Activated T-cell treated with anti-CD3 and anti-CD28 coated beads, Interleukin-2, amount 50 U/mL, for 72 hours (primary cell): ENCODE data around the gene TLR10. TPM values are rescaled to one million over a fixed set of nuclear protein-coding genes. Genes with fewer than 3 reads are reported as not detected.
"Not testable (repeated sequence)": the region's sequence is repeated elsewhere in the genome, so short reads cannot be mapped to it uniquely, and the experiment has no call there.

Source experiments
- ATAC-seq, 2 donors: fragments of 150-1000 bp; cut with Tn5 transposase; replicated peaks in 1 of 2; 2 replicates each; pipeline ENCODE4 v1.10.0; 2021; ENCODE audit warnings: moderate library complexity in 2 of 2, mild to moderate bottlenecking in 1 of 2
- DNase-seq, 2 donors: peaks; one replicate each; pipeline ENCODE4 v3.0.0; 2021 to 2022; ENCODE audit warnings: mixed read lengths in 1 of 2
- H3K27ac Mint-ChIP-seq: one replicate; pipeline ENCODE4 v1.8.0; 2022; ENCODE audit warnings: mild to moderate bottlenecking, moderate library complexity, mixed read lengths
- H3K27me3 Mint-ChIP-seq: one replicate; pipeline ENCODE4 v1.8.0; 2022; ENCODE audit warnings: low read depth, mixed read lengths
- H3K36me3 Mint-ChIP-seq, 2 donors: one replicate each; pipeline ENCODE4 v1.8.0; 2022; ENCODE audit warnings: mixed read lengths in 2 of 2, mild to moderate bottlenecking in 1 of 2; ENCODE audit not compliant: insufficient read depth in 2 of 2
- H3K4me1 Mint-ChIP-seq: one replicate; pipeline ENCODE4 v1.8.0; 2022; ENCODE audit warnings: low read depth, mixed read lengths
- H3K4me3 Mint-ChIP-seq, 2 donors: one replicate each; pipeline ENCODE4 v1.8.0; 2022; ENCODE audit warnings: mild to moderate bottlenecking in 2 of 2, mixed read lengths in 2 of 2, moderate library complexity in 2 of 2
- H3K9me3 Mint-ChIP-seq, 2 donors: one replicate each; pipeline ENCODE4 v1.8.0; 2022; ENCODE audit warnings: mixed read lengths in 2 of 2
- total RNA-seq, 2 donors: library from RNA; stranded (reverse); gene quantifications; one replicate each; pipeline ENCODE4 v1.2.3, GENCODE V29; 2022

The TLR10 gene
- total RNA-seq, 2 donors from 2014 or later: 0.12 TPM; not detected in 1

DNA sequence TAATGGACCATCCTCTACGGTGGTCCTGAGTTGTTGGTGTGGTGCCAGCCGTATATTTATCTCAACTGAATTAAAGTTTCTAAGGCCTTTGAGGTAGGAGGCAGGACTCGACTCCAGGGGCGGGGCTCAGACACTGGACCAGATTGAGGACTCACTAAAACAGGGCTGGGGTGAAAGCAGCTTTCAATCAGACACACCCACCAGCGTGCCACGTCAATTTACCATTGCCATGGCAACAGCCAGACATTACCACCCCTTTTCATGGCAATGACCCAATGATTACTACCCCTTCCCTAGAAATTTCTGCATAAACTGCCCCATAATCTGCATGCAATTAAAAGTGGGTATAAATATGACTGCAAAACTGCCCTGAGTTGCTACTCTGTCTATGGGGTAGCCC is 28.5 kb upstream of the TLR10 start:
- Mint-ChIP-seq H3K9me3 (peaks cover 2 to 4% of the 10 kb centered on the region in 2 donors), H3K27ac (no peak overlapping the region), H3K36me3 (peaks cover 0 to 4% of the 10 kb centered on the region in 2 donors), H3K4me3 (no peak overlapping the region), H3K4me1 (no peaks in the 10 kb centered on the region), H3K27me3 (no peaks in the 10 kb centered on the region)
- no peak for ATAC-seq
- no peak for DNase-seq

DNA sequence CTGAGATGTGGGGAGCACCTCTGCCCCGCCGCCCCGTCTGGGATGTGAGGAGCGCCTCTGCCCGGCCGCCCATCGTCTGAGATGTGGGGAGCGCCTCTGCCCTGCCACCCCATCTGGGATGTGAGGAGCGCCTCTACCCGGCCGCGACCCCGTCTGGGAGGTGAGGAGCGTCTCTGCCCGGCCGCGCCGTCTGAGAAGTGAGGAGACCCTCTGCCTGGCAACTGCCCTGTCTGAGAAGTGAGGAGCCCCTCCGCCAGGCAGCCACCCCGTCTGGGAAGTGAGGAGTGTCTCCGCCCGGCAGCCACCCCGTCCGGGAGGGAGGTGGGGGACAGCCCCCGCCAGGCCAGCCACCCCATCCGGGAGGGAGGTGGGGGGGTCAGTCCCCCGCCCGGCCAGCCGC is 24.7 kb upstream of the TLR10 start:
- peaks cover 10 to 14% of the 10 kb centered on the region in 2 donors for H3K36me3 Mint-ChIP-seq
- not testable (repeated sequence) for H3K4me3 Mint-ChIP-seq, ATAC-seq, H3K27ac Mint-ChIP-seq, H3K9me3 Mint-ChIP-seq, DNase-seq, H3K27me3 Mint-ChIP-seq
- H3K4me1 Mint-ChIP-seq: peaks cover 30% of the 10 kb centered on the region

DNA sequence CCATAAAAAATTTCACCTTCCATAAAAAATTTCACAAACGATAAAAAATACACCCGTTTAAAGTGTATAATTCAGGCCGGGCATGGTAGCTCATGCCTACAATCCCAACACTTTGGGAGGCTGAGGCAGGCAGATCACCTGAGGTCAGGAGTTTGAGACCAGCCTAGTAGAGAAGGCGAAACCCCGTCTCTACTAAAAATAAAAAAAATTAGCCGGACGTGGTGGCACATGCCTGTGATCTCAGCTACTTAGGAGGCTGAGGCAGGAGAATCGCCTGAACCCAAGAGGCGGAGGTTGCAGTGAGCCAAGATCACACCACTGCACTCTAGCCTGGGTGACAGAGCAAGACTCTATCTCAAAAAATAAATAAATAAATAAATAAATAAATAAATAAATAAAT is 23.5 kb upstream of the TLR10 start:
- H3K27me3 Mint-ChIP-seq, ATAC-seq, DNase-seq: not testable (repeated sequence)
- Mint-ChIP-seq H3K36me3 (peaks cover 14 to 24% of the 10 kb centered on the region in 2 donors), H3K4me1 (peaks cover 30% of the 10 kb centered on the region), H3K9me3 (peaks cover 8 to 12% of the 10 kb centered on the region in 2 donors), H3K27ac (peak overlapping the region; percentile 96), H3K4me3 (peak overlapping the region; percentile 76 to 87)

DNA sequence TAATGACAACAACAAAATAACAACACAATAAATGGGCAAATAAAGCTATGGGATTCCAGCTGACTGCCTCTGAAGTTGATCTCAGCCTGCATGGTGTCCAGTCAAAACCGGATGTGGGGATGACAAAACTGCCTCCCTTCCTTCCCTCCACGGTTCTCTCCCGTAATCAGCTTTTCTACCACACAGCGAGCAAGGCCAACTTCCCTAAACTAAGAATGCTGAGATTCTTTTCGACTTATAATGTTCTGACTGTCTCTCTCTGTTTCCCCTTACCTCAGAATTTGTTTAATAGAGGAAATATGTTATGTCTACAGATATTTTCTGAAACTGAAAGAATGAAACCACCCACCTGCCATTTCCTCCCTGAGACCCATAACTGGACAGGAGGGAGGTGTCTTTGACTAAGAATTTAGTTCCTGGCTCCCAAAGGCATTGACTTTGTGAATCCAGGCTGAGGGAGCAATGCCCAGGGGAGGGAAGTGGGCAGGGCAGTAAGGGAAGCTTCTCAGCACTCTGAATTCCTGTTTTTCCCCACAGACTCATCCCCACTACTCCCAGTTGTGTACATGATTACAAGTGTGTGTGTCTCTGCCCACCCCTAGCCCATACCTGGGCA is 22.8 kb upstream of the TLR10 start:
- H3K27me3 Mint-ChIP-seq: no peaks in the 10 kb centered on the region
- peak in 1 of 2 donors; percentile 39 for DNase-seq

DNA sequence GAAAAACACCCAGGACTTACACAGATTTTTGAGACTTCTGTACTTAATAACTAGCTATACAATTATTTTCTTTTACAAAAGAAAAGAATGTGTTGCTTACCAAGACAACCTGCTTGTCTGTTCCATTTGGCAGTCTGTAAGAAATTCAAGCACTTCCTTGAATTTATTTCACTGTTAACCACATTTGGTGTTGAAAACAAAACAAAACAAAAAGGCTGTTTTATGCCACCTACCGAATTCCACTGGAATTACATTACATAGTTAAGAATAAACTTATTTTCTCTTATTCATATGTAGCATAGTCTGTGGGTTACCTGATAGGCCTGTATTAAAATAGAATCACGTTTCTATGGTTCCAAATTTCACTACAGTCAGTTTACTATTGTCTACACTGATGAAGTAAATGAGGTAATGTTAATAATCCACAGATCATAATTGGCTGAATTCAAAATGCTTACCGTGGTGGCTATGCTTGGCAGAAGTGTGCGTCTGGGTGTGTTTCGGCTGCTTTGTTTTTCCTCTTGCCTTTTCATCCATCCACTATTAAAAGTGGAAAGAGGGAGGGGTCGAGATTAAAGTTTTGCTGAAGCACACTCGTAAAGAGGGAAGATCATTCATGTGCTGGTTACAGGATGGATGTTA is 22.0 kb upstream of the TLR10 start, which contains the start of gene TLR1:
TLR1 (minus strand) TSS at position 138 of the 642 bp plus-strand sequence. CDS start 5,960 bp downstream, outside the sequence.
- Mint-ChIP-seq H3K27ac (peak within 1 kb of the TSS; percentile 96), H3K4me1 (peaks cover 30% of the 10 kb centered on the region), H3K4me3 (peak within 1 kb of the TSS; percentile 76 to 87), H3K36me3 (peaks cover 21 to 35% of the 10 kb centered on the region in 2 donors), H3K27me3 (no peaks in the 10 kb centered on the region), H3K9me3 (peaks cover 14 to 19% of the 10 kb centered on the region in 2 donors)
- ATAC-seq (peak; percentile 71 to 74), DNase-seq (peak in 1 of 2 donors; percentile 8)

More for the DNA sequence above, 22.8 kb upstream of the TLR10 start:
- peaks cover 17 to 29% of the 10 kb centered on the region in 2 donors for H3K36me3 Mint-ChIP-seq
- H3K27ac Mint-ChIP-seq: peak overlapping the region; percentile 96
- peaks cover 30% of the 10 kb centered on the region for H3K4me1 Mint-ChIP-seq
- peak; percentile 36 to 65 for ATAC-seq
- H3K4me3 Mint-ChIP-seq: peak overlapping the region; percentile 76 to 87
- H3K9me3 Mint-ChIP-seq: peaks cover 9 to 14% of the 10 kb centered on the region in 2 donors

DNA sequence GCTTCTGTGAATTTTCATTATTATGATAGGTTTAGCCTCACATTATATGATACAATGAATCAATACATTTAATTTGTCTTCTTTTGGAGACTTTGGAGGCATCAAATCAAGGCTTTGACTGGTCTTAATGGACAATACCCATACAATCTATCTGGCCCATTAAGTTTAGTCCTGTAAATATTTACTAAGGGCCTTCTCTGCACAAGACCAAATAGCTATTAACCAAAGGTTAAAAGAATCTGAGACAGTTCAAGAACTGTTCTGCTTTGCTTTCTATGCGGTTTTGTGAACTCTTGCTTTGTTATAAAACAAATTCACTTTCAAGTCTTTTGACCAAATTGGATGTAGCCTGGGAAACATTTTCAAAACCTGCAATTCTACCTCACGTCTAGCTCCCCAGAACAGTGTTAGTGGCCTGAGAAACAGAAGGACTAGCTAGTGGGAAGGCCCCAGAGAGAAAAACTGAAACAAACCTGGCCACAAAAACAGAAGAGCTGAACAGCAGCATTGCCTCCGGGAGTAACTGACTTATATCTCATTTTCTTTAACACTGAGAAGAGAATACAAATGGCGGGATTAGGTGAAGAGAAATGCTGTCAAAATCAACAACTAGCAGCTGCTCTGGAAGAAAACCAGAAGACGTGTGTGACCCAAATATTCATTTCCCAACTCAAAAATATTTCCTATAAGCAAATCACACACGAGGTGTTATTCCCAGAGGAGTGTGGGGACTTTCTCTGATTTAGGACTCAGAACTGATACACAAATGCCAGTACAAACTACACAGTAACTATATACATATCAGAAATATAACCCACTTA is 21.3 kb upstream of the TLR10 start:
- Mint-ChIP-seq H3K9me3 (peaks cover 17 to 20% of the 10 kb centered on the region in 2 donors), H3K36me3 (peaks cover 24 to 39% of the 10 kb centered on the region in 2 donors), H3K27me3 (no peaks in the 10 kb centered on the region), H3K4me3 (peak overlapping the region; percentile 76 to 87), H3K4me1 (peaks cover 30% of the 10 kb centered on the region), H3K27ac (peak overlapping the region; percentile 93)
- ATAC-seq (peak; percentile 69 to 75), DNase-seq (peak; percentile 27 to 29)

DNA sequence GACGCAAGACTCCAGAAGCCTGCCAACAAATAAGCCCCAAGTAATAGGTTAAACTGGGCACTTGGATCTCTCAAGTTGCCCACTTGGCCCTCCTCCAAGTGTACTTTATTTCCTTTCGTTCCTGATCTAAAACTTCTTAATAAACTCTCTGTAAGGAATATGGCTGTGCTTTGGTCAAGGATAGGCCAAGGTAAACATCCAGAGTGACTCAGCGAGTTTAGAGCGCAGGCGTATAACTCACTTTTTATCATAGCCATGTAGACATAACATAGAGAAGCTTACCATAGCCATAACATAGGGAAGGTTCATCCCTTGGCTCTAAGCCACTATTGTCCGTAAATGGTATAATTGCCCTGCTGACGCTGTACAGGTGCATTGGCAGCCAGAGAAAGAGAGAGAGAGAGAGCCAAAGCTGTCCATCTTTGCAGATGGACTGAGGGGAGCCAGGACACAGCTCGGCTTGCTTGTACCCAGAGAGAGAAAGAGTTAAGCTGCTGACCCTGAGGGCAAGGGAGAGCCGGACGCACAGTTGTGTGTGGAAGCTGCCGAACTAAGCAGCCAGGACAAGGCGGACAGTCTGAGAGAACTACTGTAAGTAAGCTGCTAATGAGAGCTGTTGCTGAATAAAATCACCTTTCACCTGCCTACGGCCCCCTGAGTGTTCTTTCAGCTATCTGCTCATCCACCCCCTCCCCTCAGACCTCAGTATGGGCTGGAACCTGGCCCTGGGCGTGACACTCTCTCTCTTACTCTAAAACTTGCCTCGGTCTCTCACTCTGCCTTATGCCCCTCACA is 20.0 kb upstream of the TLR10 start:
- Mint-ChIP-seq H3K27me3 (no peaks in the 10 kb centered on the region), H3K9me3 (peaks cover 19 to 22% of the 10 kb centered on the region in 2 donors), H3K4me1 (peaks cover 30% of the 10 kb centered on the region), H3K27ac (no peak overlapping the region), H3K36me3 (peaks cover 26 to 41% of the 10 kb centered on the region in 2 donors), H3K4me3 (no peak overlapping the region)
- DNase-seq: peak in 1 of 2 donors; percentile 12
- no peak for ATAC-seq

- no peak overlapping the region for H3K27ac Mint-ChIP-seq
- H3K27me3 Mint-ChIP-seq: no peaks in the 10 kb centered on the region
- peaks cover 22% of the 10 kb centered on the region in 2 donors for H3K9me3 Mint-ChIP-seq
- peaks cover 26 to 36% of the 10 kb centered on the region in 2 donors for H3K36me3 Mint-ChIP-seq
- no peak overlapping the region for H3K4me3 Mint-ChIP-seq
- ATAC-seq: no peak
- peaks cover 28% of the 10 kb centered on the region for H3K4me1 Mint-ChIP-seq
- no peak for DNase-seq
Observed at GRCh38 chr4:38800961-38801450, 18.2 kb upstream of the TLR10 start.

DNA sequence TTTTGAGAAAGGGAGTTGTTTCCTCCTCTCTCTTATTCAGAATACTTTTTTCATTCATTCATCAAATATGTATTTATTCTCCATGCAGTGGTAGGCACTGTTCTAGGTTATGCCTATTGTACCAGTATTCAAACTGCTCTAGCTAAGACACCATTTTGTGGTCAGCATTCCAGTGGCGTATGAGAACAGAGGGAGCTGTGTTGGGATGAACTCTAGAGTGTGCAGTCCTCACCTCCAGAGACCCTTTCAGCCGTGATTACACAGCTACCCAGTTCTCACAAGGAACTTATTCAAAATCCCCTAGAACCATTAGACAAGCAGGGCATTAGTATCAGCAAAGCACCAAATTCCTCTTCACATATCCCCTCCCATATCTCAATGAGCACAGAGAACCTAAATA is 17.6 kb upstream of the TLR10 start:
- H3K36me3 Mint-ChIP-seq: peaks cover 26 to 36% of the 10 kb centered on the region in 2 donors
- H3K4me3 Mint-ChIP-seq: no peak overlapping the region
- peaks cover 22% of the 10 kb centered on the region in 2 donors for H3K9me3 Mint-ChIP-seq
- H3K27ac Mint-ChIP-seq: no peak overlapping the region
- no peak for ATAC-seq
- no peak for DNase-seq
- H3K27me3 Mint-ChIP-seq: no peaks in the 10 kb centered on the region
- peaks cover 21% of the 10 kb centered on the region for H3K4me1 Mint-ChIP-seq

DNA sequence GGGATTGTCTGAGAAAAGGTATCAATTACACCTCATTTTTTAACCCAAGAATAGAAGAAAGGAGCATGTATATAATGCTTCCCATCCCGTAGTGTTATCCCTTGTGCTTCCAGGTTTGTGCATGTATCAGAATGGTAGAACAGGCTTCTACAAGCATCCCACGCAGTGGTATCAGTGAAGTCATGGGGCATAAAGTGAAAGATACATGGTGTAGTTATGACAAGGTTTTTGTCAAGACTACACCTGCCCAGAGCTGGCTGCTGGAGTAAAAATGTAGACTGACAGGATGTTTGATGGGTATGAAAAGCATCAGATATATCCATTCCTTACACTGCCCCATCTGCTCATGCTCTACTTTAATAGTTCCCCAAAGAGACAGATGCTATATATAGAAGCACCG is 12.3 kb upstream of the TLR10 start:
- Mint-ChIP-seq H3K36me3 (peaks cover 9 to 15% of the 10 kb centered on the region in 2 donors), H3K4me3 (no peak overlapping the region), H3K27ac (no peak overlapping the region), H3K4me1 (no peaks in the 10 kb centered on the region), H3K27me3 (no peaks in the 10 kb centered on the region), H3K9me3 (peaks cover 9 to 13% of the 10 kb centered on the region in 2 donors)
- no peak for DNase-seq
- ATAC-seq: no peak

GRCh38 chr4:38794051-38794450 is 11.3 kb upstream of the TLR10 start:
- H3K4me1 Mint-ChIP-seq: no peaks in the 10 kb centered on the region
- H3K36me3 Mint-ChIP-seq: peaks cover 4 to 10% of the 10 kb centered on the region in 2 donors
- no peak overlapping the region for H3K27ac Mint-ChIP-seq
- H3K27me3 Mint-ChIP-seq: no peaks in the 10 kb centered on the region
- H3K4me3 Mint-ChIP-seq: no peak overlapping the region
- DNase-seq (no peak), ATAC-seq (no peak)
- H3K9me3 Mint-ChIP-seq: peaks cover 7 to 8% of the 10 kb centered on the region in 2 donors

GRCh38 chr4:38791010-38791409 is 8.2 kb upstream of the TLR10 start:
- peaks cover 3 to 8% of the 10 kb centered on the region in 2 donors for H3K36me3 Mint-ChIP-seq
- peaks cover 3 to 6% of the 10 kb centered on the region in 2 donors for H3K9me3 Mint-ChIP-seq
- DNase-seq (no peak), ATAC-seq (no peak)
- no peak overlapping the region for H3K4me3 Mint-ChIP-seq
- no peaks in the 10 kb centered on the region for H3K27me3 Mint-ChIP-seq
- H3K4me1 Mint-ChIP-seq: no peaks in the 10 kb centered on the region
- H3K27ac Mint-ChIP-seq: no peak overlapping the region
